GM21528 (cell line): ENCODE measurements around the gene CNGA1.
"Not testable (repeated sequence)": the region's sequence is repeated elsewhere in the genome, so short reads cannot be mapped to it uniquely, and the experiment has no call there.

Experiments
- ATAC-seq: cut with Tn5 transposase; IDR thresholded peaks from one replicate; pipeline ENCODE4 v1.9.1; 2021; ENCODE audit warnings: mild to moderate bottlenecking, moderate library complexity; ENCODE audit not compliant: unreplicated experiment, low FRiP score

The CNGA1 gene

DNA sequence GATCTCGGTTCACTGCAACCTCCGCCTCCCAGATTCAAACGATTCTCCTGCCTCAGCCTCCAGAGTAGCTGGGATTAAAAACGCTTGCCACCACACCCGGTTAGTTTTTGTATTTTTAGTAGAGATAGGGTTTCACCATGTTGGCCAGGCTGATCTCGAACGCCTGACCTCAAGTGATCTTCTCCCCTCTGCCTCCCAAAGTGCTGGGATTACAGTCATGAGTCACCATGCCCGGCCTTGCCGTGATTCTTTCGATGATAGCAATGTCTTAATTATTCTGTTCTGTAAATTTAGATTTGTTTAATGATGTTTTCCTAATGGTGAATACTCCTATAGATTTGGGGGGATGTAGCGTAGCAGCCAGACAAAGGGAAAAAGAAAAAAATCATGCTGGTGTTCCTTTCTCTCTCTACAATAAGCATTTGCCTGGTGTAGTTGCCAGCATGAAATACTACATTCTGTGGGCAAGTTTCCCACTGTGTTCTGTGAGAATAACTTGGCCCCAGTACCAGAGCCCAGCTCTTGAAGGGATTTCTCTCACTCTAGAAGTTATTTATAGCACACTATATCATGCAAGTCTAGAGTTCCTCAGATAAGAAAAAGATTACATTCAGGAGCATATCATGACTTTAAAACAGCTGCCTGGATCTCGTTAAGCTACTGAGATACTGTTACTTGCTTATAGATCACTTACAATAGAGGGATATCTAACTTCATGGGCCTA lies 15.5 kb upstream of the CNGA1 start:
- ATAC-seq: no peak

DNA sequence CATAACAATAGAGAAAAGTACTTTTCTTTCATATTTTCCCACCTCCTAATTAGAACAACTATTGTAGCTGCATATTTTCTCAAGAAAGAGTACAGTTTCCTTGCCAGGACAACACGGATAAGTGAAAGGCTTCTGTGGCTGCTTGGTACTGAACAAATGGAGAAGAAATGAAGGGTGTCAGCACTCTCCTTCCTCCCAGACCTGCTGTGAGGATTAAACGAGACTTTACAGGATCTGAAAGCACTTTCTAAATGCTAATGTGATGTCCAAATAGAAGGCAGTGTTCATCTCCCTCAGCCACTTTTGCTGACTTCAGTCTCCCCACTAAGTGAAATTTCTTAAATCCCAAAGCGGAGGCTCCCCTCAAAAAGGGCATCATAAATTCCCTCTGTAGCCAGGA lies 14.0 kb upstream of the CNGA1 start:
- ATAC-seq: no peak

DNA sequence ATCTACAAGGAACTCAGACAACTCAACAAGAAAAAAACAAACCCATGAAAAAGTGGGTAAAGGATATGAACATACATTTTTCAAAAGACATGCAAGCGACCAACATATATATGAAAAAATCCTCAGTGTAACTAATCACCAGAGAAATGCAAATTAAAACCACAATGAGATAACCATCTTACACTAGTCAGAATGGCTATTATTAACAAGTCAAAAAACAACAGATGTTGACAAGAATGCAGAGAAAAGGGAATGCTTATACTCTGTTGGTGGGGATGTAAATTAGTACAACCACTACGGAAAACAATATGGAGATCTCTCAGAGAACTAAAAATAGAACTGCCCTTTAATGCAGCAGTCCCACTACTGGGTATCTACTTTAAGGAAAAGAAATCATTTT lies 12.2 kb upstream of the CNGA1 start:
- peak; percentile 75 for ATAC-seq

DNA sequence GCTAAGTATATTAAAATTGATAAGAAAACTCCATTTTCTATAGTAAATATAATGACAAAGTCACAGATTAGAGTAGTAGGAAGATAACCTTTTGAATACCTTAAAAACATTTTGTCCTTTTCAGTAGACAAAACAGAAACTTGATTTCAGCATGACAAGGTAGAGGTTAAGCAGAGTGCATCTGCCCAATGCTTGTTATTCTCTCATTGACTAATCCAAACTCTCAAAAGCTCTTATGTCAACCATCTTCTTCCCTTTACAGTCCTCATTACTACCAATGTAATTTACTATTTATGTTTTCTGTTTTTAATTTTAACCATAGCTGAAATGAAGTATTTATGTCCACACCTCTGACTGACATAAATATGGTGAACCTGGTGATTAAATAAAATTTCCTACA lies 11.2 kb upstream of the CNGA1 start:
- no peak for ATAC-seq

GRCh38 chr4:48025005-48025404 lies 8.5 kb upstream of the CNGA1 start:
- ATAC-seq: no peak

- ATAC-seq: no peak
These were observed 8.0 kb upstream of the CNGA1 start for GRCh38 chr4:48024522-48024921.

GRCh38 chr4:48022192-48022799 lies 5.8 kb upstream of the CNGA1 start:
- no peak for ATAC-seq

DNA sequence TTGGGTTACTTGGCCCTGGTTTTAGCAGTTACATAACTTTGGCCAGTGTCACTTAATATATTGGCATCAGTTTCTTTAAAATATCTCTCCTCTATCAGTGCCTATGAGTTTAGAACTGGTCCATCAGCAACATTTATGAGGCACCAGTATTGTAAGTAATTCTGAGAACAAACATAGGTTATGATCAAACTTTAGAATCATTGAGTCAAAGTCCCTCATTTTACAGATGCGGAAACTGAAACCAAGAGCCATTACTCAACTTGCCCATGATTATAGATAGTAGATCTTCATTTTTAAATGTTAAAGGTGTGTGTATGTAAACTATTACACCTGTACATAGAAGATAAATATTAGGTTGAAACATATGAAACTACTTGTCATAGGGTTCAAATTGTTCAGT lies 4.6 kb upstream of the CNGA1 start:
- ATAC-seq: no peak

DNA sequence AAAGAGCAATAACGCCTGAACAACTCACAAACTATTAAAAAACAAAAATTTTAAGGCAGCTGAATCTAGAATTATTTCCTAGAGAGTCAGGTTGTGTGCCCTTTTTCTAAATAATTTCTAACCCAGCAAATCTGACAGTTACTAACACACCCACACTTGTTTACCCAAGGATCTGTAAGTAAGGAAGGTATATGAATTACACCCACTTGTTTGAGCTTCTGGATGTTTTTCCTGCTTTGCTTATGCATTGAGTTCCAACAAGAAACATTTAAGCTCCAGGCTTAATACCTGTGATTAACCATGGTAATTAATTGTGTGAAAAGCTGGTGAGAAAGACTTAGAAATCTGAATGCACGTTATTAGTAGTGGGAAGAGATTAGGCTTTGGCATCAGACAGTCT lies 1.6 kb upstream of the CNGA1 start:
- ATAC-seq: no peak

DNA sequence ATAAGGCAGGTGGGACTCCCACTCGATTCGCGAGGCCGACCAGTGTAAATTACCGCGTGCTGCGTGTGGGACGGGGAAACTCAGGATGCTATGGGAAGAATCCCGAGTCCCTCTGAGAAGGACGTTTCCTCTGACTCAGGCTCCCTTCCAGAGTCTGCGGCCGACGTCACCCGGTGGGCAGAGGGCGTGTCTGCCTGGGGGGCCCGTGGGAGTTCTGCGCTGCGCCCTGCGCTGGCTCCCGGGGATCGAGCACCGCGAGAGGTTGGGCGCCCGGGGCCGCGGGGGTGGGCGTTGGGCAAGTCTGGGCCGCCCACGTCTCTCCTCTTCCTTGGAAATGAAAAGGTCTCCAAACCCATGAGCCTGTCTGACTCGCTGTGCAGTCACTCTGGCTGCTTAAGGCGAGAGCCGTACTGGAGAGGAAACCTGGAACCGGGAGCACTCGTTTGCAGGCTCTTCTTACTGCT lies 659 bp upstream of the CNGA1 start:
- peak; percentile 6 for ATAC-seq

- ATAC-seq: no peak
These were observed 803 bp downstream of the CNGA1 start for GRCh38 chr4:48015678-48016077.

DNA sequence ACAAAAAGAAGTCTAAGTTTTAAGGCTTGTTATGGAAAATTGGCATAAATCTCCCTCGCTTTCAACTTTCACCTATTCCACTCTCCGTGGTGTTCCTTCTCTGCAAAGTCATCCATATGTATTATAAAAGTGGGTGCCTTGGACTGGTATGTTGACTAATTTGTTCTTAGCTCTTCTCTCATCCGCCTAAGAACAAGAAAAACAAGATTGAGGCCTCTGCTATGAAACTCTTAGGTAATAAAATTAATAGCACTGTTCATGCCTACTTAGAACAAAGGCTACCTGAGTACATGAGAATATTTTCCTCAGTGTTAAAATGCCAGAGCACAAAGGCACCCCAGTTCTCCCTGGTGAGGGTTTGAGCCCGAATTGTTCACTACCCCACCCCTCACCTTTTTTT lies 1.3 kb downstream of the CNGA1 start:
- no peak for ATAC-seq

DNA sequence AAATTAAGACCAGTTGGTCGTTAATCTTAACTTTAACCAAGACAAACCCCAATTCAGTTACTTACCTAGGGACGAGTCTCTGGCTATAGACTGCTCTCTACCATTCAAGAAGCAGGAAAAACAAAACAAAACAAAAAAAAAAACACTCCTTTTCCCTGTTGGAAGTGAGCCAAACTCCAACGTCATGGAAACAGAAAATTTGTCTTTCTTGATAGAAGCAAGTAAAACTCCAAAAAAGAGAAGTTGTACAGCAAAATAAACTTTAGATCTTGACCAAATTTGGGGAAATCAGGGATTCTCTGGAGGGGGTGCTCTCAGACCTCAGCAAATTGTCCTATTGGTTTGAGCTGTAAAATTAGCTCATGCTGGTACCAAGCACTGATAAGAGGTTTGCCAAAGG lies 3.7 kb downstream of the CNGA1 start:
- ATAC-seq: no peak

DNA sequence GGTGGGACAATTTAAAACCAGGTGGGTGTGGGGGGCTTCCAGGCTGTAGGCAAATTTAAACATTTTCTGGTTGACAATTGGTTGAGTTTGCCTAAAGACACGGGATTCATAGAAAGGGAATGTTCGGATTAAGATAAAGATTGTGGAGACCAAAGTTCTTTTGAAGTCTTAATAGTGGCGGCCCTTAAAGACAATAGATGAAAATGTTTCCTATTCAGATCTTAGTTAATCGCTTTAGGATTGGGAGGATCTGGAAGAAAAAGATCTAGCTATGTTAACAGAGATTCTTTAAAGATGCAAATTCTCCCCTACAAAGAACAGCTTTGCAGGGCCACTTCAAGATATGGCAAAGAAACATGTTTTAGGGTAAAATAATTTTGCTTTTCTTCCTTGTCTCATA lies 4.8 kb downstream of the CNGA1 start:
- no peak for ATAC-seq

DNA sequence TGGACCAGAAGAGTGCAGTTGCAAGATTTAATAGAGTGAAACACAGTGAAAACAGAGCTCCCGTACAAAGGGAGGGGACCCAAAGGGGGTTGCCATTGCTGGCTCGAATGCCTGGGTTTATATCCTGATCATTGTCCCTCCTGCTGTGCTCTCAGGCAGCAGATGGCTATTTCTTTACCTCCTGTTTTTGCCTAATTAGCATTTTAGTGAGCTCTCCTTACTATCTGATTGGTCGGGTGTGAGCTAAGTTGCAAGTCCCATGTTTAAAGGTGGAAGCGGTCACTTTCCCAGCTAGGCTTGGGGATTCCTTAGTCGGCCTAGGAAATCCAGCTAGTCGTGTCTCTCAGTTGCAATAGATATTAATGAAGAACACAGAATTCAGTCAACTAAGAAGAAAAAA lies 5.6 kb downstream of the CNGA1 start:
- ATAC-seq: not testable (repeated sequence)

GRCh38 chr4:48008021-48008596 lies 8.4 kb downstream of the CNGA1 start:
- ATAC-seq: no peak

DNA sequence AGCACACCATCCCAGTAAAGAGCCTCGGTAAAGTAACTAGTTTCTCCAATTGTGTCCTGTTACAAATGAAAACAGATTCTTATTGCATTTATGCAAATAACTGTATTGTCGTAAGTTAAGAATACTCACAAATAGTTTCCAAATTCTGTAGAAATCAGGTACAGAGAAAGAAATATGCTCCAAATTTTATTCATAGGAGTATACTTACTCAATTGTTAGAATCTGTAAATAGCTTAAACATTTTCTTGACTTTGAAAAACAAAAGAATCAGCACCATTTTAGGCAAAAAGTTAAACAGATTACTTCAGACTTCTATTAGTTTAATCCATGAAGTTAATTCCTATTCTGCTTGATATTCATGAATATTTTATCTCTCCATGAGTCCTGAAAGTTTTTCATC lies 10.7 kb downstream of the CNGA1 start:
- ATAC-seq: no peak

GRCh38 chr4:48003568-48003967 lies 12.9 kb downstream of the CNGA1 start:
- ATAC-seq: not testable (repeated sequence)

- no peak for ATAC-seq
These were observed 14.2 kb downstream of the CNGA1 start for GRCh38 chr4:48002267-48002666.

GRCh38 chr4:47996021-47996420 lies 20.5 kb downstream of the CNGA1 start:
- no peak for ATAC-seq

DNA sequence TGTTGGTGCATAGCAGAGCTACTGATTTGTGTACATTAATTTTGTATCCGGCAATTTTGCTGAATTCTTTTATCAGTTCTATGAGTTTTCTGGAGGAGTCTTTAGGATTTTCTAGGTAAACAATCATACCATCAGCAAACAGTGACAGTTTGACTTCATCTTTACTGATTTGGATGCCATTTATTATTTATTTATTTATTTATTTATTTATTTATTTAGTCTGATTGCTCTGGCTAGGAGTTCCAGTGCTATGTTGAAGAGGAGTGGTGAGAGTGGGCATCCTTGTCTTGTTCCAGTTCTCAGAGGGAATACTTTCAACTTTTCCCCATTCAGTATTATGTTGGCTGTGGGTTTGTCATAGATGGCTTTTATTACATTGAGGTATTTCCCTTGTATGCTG lies 24.0 kb downstream of the CNGA1 start:
- ATAC-seq: not testable (repeated sequence)

DNA sequence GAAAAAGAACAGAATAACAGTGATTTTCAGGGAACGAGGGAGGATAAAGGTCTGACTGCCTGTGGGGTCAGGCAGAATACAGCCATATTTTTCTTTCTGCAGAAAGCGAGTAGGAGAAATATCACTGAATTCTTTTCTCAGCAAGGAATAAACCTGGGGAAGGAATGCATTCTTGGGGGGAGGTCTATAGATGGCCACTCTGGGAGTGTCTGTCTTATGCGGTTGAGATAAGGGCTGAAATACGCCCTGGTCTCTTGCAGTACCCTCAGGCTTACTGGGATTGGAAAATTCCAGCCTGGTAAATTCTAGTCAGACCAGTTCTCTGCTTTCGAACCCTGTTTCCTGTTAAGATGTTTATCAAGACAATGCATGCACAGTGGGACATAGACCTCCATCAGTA lies 26.3 kb downstream of the CNGA1 start:
- no peak for ATAC-seq
